Testis (tissue), 2 donors: ENCODE measurements around the gene MEGF11.

Source experiments
- POLR2A ChIP-seq: fragments of 450-650 bp; IDR thresholded peaks from one replicate; pipeline ENCODE4 v1.6.1; 2017; ENCODE audit warnings: antibody characterized with exemption, mild to moderate bottlenecking, moderate library complexity
- TF ChIP-seq, protein P1 (sequence below), 3 experiments: fragments of 450-650 bp in 2 of 3; fragments of 200-600 bp in 1 of 3; sonication (generic) in 1 of 3; IDR thresholded peaks; one replicate each; pipeline ENCODE4 v1.5.1; 2016 to 2019; ENCODE audit warnings: antibody characterized with exemption in 3 of 3, mild to moderate bottlenecking in 2 of 3, moderate library complexity in 1 of 3

DNA sequence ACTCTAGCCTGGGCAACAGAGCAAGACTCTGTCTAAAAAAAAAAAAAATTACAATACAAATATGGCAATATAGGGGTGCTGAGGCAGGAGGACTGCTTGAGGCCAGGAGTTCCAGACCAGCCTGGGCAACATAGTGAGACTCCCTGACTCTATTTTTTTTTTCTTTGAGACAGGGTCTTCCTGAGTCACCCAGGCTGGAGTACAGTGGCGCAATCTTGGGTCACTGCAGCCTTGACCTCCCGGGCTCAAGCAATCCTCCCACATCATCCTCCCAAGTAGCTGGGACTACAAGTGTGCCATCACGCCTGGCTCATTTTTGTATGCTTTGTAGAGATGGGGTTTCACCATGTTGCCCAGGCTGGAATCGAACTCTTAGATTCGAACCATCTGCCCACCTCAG lies 401.6 kb downstream of the MEGF11 start:
- TF ChIP-seq, protein P1, sequence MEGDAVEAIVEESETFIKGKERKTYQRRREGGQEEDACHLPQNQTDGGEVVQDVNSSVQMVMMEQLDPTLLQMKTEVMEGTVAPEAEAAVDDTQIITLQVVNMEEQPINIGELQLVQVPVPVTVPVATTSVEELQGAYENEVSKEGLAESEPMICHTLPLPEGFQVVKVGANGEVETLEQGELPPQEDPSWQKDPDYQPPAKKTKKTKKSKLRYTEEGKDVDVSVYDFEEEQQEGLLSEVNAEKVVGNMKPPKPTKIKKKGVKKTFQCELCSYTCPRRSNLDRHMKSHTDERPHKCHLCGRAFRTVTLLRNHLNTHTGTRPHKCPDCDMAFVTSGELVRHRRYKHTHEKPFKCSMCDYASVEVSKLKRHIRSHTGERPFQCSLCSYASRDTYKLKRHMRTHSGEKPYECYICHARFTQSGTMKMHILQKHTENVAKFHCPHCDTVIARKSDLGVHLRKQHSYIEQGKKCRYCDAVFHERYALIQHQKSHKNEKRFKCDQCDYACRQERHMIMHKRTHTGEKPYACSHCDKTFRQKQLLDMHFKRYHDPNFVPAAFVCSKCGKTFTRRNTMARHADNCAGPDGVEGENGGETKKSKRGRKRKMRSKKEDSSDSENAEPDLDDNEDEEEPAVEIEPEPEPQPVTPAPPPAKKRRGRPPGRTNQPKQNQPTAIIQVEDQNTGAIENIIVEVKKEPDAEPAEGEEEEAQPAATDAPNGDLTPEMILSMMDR (IDR thresholded peaks at IDR 0.05), result no peak
- TF ChIP-seq POLR2A, result no peak
